IMR-90 (cell line): ENCODE measurements around the gene CDK8. TPM values are rescaled to one million over a fixed set of nuclear protein-coding genes. Genes with fewer than 3 reads are reported as not detected.

Experiments
- ATAC-seq: fragments of 200-7000 bp; cut with Tn5 transposase; 2 replicates; pipeline ENCODE4 v1.9.1; 2020; ENCODE audit warnings: low read depth, mild to moderate bottlenecking, moderate library complexity
- BruUV-seq: library from RNA; stranded (reverse); fragments of 400-500 nt; replicated peaks from 2 replicates; lab custom pipeline; 2021; lab: Mats Ljungman, UMichigan
- CTCF ChIA-PET: fragments of 300-600 bp; formaldehyde crosslinking; extraction: SDS; loops from one replicate; lab custom pipeline; 2021; ENCODE audit warnings: antibody characterized with exemption; lab: Yijun Ruan, JAX
- POLR2A ChIA-PET: fragments of 300-600 bp; sonication (Branson Sonifier 250); formaldehyde crosslinking; loops from one replicate; lab custom pipeline; 2022; ENCODE audit warnings: antibody characterized with exemption; ENCODE audit not compliant: unreplicated experiment; lab: Charles Lee
- DNase-seq: peaks from one replicate; pipeline ENCODE4 v3.0.0; 2013
- H2AFZ ChIP-seq: replicated peaks from 2 replicates; pipeline ENCODE3; 2013; ENCODE audit warnings: low read length, mild to moderate bottlenecking; ENCODE audit not compliant: poor library complexity
- H2AK5ac ChIP-seq: 2 replicates; pipeline ENCODE4 v1.6.1; 2013; ENCODE audit warnings: low read depth, low read length, inconsistent platforms
- H2AK9ac ChIP-seq: replicated peaks from 2 replicates; pipeline ENCODE3; 2013; ENCODE audit warnings: mild to moderate bottlenecking, low read depth, low read length, moderate library complexity; ENCODE audit not compliant: poor library complexity
- H2BK120ac ChIP-seq: 2 replicates; pipeline ENCODE4 v1.6.1; 2013; ENCODE audit warnings: low read depth, low read length, inconsistent platforms
- H2BK15ac ChIP-seq: 3 replicates; pipeline ENCODE4 v1.6.1; 2013; ENCODE audit warnings: low read depth, low read length, inconsistent platforms
- H2BK20ac ChIP-seq: 2 replicates; pipeline ENCODE4 v1.6.1; 2013; ENCODE audit warnings: low read depth, mild to moderate bottlenecking, inconsistent platforms, low read length, moderate library complexity
- H2BK5ac ChIP-seq: 2 replicates; pipeline ENCODE4 v1.6.1; 2013; ENCODE audit warnings: mild to moderate bottlenecking, low read depth, low read length, inconsistent platforms; ENCODE audit not compliant: poor library complexity, severe bottlenecking
- H3K14ac ChIP-seq: replicated peaks from 2 replicates; pipeline ENCODE4 v1.6.1; 2013; ENCODE audit warnings: low read depth, low read length, inconsistent platforms
- H3K18ac ChIP-seq: 2 replicates; pipeline ENCODE4 v1.6.1; 2013; ENCODE audit warnings: low read depth, low read length, control low read depth
- H3K23ac ChIP-seq: 2 replicates; pipeline ENCODE4 v1.6.1; 2013; ENCODE audit warnings: low read depth, low read length, inconsistent platforms
- H3K27ac ChIP-seq: 2 replicates; pipeline ENCODE4 v1.5.1; 2013; ENCODE audit warnings: mild to moderate bottlenecking, control low read depth, low read length; ENCODE audit not compliant: insufficient read depth
- H3K27me3 ChIP-seq: 2 replicates; pipeline ENCODE4 v1.6.1; 2013; ENCODE audit warnings: low read length; ENCODE audit not compliant: control insufficient read depth, insufficient read depth
- H3K36me3 ChIP-seq: 2 replicates; pipeline ENCODE4 v1.6.1; 2013; ENCODE audit warnings: low read length, mixed read lengths; ENCODE audit not compliant: control insufficient read depth, insufficient read depth
- H3K4ac ChIP-seq: 2 replicates; pipeline ENCODE4 v1.6.1; 2013; ENCODE audit warnings: low read depth, low read length, inconsistent platforms
- H3K4me1 ChIP-seq: 2 replicates; pipeline ENCODE4 v1.6.1; 2013; ENCODE audit warnings: low read length, mixed read lengths; ENCODE audit not compliant: control insufficient read depth, insufficient read depth
- H3K4me2 ChIP-seq: 2 replicates; pipeline ENCODE4 v1.6.1; 2013; ENCODE audit warnings: low read depth, mild to moderate bottlenecking, control low read depth, low read length, moderate library complexity
- H3K4me3 ChIP-seq: 2 replicates; pipeline ENCODE4 v1.5.1; 2013; ENCODE audit warnings: low read depth, mild to moderate bottlenecking, control low read depth, low read length, moderate library complexity; ENCODE audit not compliant: insufficient read depth
- H3K56ac ChIP-seq: 2 replicates; pipeline ENCODE4 v1.6.1; 2013; ENCODE audit warnings: low read length, inconsistent platforms; ENCODE audit not compliant: insufficient read depth; ENCODE audit errors: extremely low read depth
- H3K79me1 ChIP-seq, 2 experiments: 2 replicates each; pipeline ENCODE4 v1.6.1; 2013; ENCODE audit warnings: low read length in 2 of 2, inconsistent platforms in 1 of 2, low read depth in 1 of 2
- H3K9ac ChIP-seq: 2 replicates; pipeline ENCODE4 v1.6.1; 2013; ENCODE audit warnings: low read depth, low read length, control low read depth
- H3K9me1 ChIP-seq: 2 replicates; pipeline ENCODE4 v1.6.1; 2013; ENCODE audit warnings: low read length, inconsistent platforms; ENCODE audit not compliant: insufficient read depth
- H3K9me3 ChIP-seq: 2 replicates; pipeline ENCODE4 v1.6.1; 2013; ENCODE audit warnings: low read length; ENCODE audit not compliant: control insufficient read depth, insufficient read depth
- H4K20me1 ChIP-seq: 2 replicates; pipeline ENCODE4 v1.6.1; 2013; ENCODE audit warnings: low read length, inconsistent platforms; ENCODE audit not compliant: insufficient read depth
- H4K5ac ChIP-seq: 2 replicates; pipeline ENCODE4 v1.6.1; 2013; ENCODE audit warnings: mild to moderate bottlenecking, low read depth, low read length, control low read depth
- H4K8ac ChIP-seq, 2 experiments: 2 replicates each; pipeline ENCODE4 v1.6.1; 2013; ENCODE audit warnings: low read depth in 2 of 2, low read length in 2 of 2, control low read depth in 1 of 2, inconsistent platforms in 1 of 2
- H4K91ac ChIP-seq: 2 replicates; pipeline ENCODE4 v1.6.1; 2013; ENCODE audit warnings: low read depth, low read length, inconsistent platforms; ENCODE audit not compliant: insufficient read depth
- CHD1 ChIP-seq: IDR thresholded peaks from 2 replicates; pipeline ENCODE4 v1.6.1; 2012; ENCODE audit warnings: low read depth, low read length, improper control_type of control experiment
- MXI1 ChIP-seq: IDR thresholded peaks from 2 replicates; pipeline ENCODE4 v1.6.1; 2012; ENCODE audit warnings: low read depth, mild to moderate bottlenecking, low read length, moderate library complexity, borderline replicate concordance
- NFE2L2 ChIP-seq: fragments of 150-350 bp; IDR thresholded peaks from 2 replicates; pipeline ENCODE4 v1.6.1; 2016; ENCODE audit warnings: low read depth, mild to moderate bottlenecking, low read length
- POLR2A ChIP-seq: IDR thresholded peaks from 2 replicates; pipeline ENCODE4 v1.6.1; 2012; ENCODE audit warnings: mild to moderate bottlenecking, low read depth, low read length
- RCOR1 ChIP-seq: IDR thresholded peaks from 2 replicates; pipeline ENCODE4 v1.6.1; 2012; ENCODE audit warnings: mild to moderate bottlenecking, low read length, improper control_type of control experiment; ENCODE audit not compliant: insufficient replicate concordance
- SMC3 ChIP-seq: fragments of 150-350 bp; IDR thresholded peaks from 2 replicates; pipeline ENCODE4 v1.6.1; 2016; ENCODE audit warnings: low read depth, mild to moderate bottlenecking, antibody characterized with exemption, low read length, moderate library complexity
- WGBS, 2 experiments: methylation state at CpG; one replicate each; pipeline versions ENCODE4 v1.1.5 to v1.1.7; 2013; ENCODE audit warnings: missing lambda C conversion rate in 2 of 2; ENCODE audit not compliant: insufficient read length in 1 of 2; ENCODE audit errors: extremely low coverage in 2 of 2; 5-methylcytosine and 5-hydroxymethylcytosine counted together
- dilution Hi-C: fragments of 300-500 bp; cut with HindIII; formaldehyde crosslinking; loops from one replicate; pipeline ENCODE4 v1.14.3; 2018; ENCODE audit warnings: low sequenced_read_pairs; ENCODE audit not compliant: unreplicated experiment
- in situ Hi-C: fragments of 300-500 bp; cut with MboI; formaldehyde crosslinking; loops from 3 replicates; pipeline ENCODE4 v1.14.3; 2019; ENCODE audit warnings: low sequenced_read_pairs, inconsistent platforms, mixed read lengths
- intact Hi-C: fragments of 100-400 bp; cut with micrococcal nuclease; formaldehyde crosslinking; loops from 2 replicates; pipeline ENCODE4 v1.10.0; 2022
- polyA plus RNA-seq, 3 experiments: library from polyadenylated mRNA; depleted of rRNA; stranded (reverse); fragments of >200 nt; gene quantifications; 2 replicates each; pipeline ENCODE4 v1.2.3, GENCODE V29; 2012; ENCODE audit warnings: low replicate concordance in 1 of 3
- total RNA-seq: library from RNA; depleted of rRNA; stranded (reverse); fragments of >200 nt; gene quantifications from 2 replicates; pipeline ENCODE4 v1.2.3, GENCODE V29; 2012

CDK8 gene
- total and polyA plus RNA-seq, 2 of the 4 experiments (the other 2 are of a cell fraction), result 15.4 to 19.0 TPM

GRCh38 chr13:26227166-26227971 is 26.6 kb upstream of the CDK8 start:
- ATAC-seq, result no peak
- Histone ChIP-seq H2AFZ (no peak overlapping the region), H2AK5ac (no peak overlapping the region), H2AK9ac (no peak overlapping the region), H4K8ac (no peak overlapping the region), H3K9me3 (no peaks in the 10 kb centered on the region), H3K79me1 (peaks cover 0 to 6% of the 10 kb centered on the region in 2 experiments; a peak in 1 of 4 replicates), H3K9me1 (no peaks in the 10 kb centered on the region), H3K18ac (no peak overlapping the region), H3K56ac (no peak overlapping the region), H3K14ac (no peak overlapping the region), H4K5ac (no peak overlapping the region), H3K4ac (no peak overlapping the region), H3K4me2 (no peak overlapping the region), H4K91ac (no peak overlapping the region), H3K36me3 (no peaks in the 10 kb centered on the region), H3K27ac (no peak overlapping the region), H3K9ac (no peak overlapping the region), H4K20me1 (no peaks in the 10 kb centered on the region), H3K4me1 (no peaks in the 10 kb centered on the region), H3K23ac (no peak overlapping the region), H2BK5ac (no peak overlapping the region), H3K4me3 (no peak overlapping the region), H3K27me3 (peaks cover 2% of the 10 kb centered on the region; the same call in 1 of the 2 replicates), H2BK120ac (no peak overlapping the region), H2BK20ac (no peak overlapping the region), H2BK15ac (no peak overlapping the region)
- dilution Hi-C loops, result no loop called here
- intact Hi-C loops, result no loop called here
- DNase-seq, result no peak
- 79% methylated on average over 2 of the region's 6 CpGs; no CpG with 5 or more reads in 1 of the 2 experiments for WGBS, 2 experiments
- in situ Hi-C loops, result no loop called here
- TF ChIP-seq CHD1, result no peak
- no peak for TF ChIP-seq MXI1
- TF ChIP-seq RCOR1, result no peak
- TF ChIP-seq NFE2L2, result no peak
- TF ChIP-seq SMC3, result no peak
- TF ChIP-seq POLR2A, result no peak
- ChIA-PET POLR2A (no interaction called here), CTCF (no interaction called here)
- no TSS peak for BruUV-seq
